K562 (cell line): ENCODE results near the gene YPEL1. TPM values are rescaled to one million over a fixed set of nuclear protein-coding genes. Genes with fewer than 3 reads are reported as not detected.

Experiments used
- ATF3 ChIP-seq, 2 experiments: fragments of 450-650 bp in 1 of 2; sonication (generic) in 1 of 2; formaldehyde crosslinking in 1 of 2; IDR thresholded peaks in 1 of 2; conservative IDR thresholded peaks in 1 of 2; 2 replicates each; pipeline versions ENCODE4 v1.6.1 to v1.8.1; 2016 to 2023; ENCODE audit warnings: mild to moderate bottlenecking in 2 of 2, moderate library complexity in 2 of 2, inconsistent platforms in 1 of 2, missing genetic modification reagents in 1 of 2
- CXXC5 ChIP-seq: fragments of 250-450 bp; sonication (Bioruptor Pico); IDR thresholded peaks from 2 replicates; pipeline ENCODE4 v1.8.0; 2022; ENCODE audit warnings: inconsistent platforms, mild to moderate bottlenecking, moderate library complexity
- E2F3 ChIP-seq: fragments of 250-450 bp; sonication (Bioruptor Pico); IDR thresholded peaks from 2 replicates; pipeline ENCODE4 v1.4.0; 2020; ENCODE audit warnings: mild to moderate bottlenecking
- ESRRA ChIP-seq: fragments of 450-650 bp; IDR thresholded peaks from 2 replicates; pipeline ENCODE4 v1.6.1; 2014; ENCODE audit warnings: low read depth, mild to moderate bottlenecking, moderate library complexity, borderline replicate concordance
- FOXM1 ChIP-seq, 2 experiments: fragments of 450-650 bp in 1 of 2; sonication (generic) in 1 of 2; formaldehyde crosslinking in 1 of 2; IDR thresholded peaks; 2 replicates each; pipeline versions ENCODE4 v1.6.1 to v1.9.0; 2017 to 2022; ENCODE audit warnings: low read depth in 2 of 2, mild to moderate bottlenecking in 2 of 2, missing genetic modification reagents in 1 of 2, moderate library complexity in 1 of 2
- MAX ChIP-seq: sonication (generic); formaldehyde crosslinking; IDR thresholded peaks from 2 replicates; pipeline ENCODE4 v1.9.0; 2022; ENCODE audit warnings: mild to moderate bottlenecking, missing genetic modification reagents
- MYBL2 ChIP-seq, 2 experiments: fragments of 450-650 bp in 1 of 2; sonication (generic) in 1 of 2; formaldehyde crosslinking in 1 of 2; IDR thresholded peaks; 2 replicates each; pipeline versions ENCODE4 v1.6.1 to v1.8.1; 2017 to 2022; ENCODE audit warnings: borderline replicate concordance in 1 of 2, inconsistent platforms in 1 of 2, low read depth in 1 of 2, mild to moderate bottlenecking in 1 of 2, missing genetic modification reagents in 1 of 2, moderate library complexity in 1 of 2
- NR3C1 ChIP-seq: sonication (generic); formaldehyde crosslinking; IDR thresholded peaks from 2 replicates; pipeline ENCODE4 v1.8.1; 2022; ENCODE audit warnings: missing genetic modification reagents
- PML ChIP-seq: IDR thresholded peaks from 2 replicates; pipeline ENCODE4 v1.6.1; 2012; ENCODE audit warnings: low read length, inconsistent platforms
- REST ChIP-seq, 2 experiments: fragments of 450-650 bp; formaldehyde crosslinking in 1 of 2; IDR thresholded peaks; 2 replicates each; pipeline versions ENCODE4 v1.4.0 to v1.6.1; 2014 to 2020; ENCODE audit warnings: mild to moderate bottlenecking in 2 of 2, borderline replicate concordance in 1 of 2, low read depth in 1 of 2
- ZBTB5 ChIP-seq: fragments of 450-650 bp; IDR thresholded peaks from 2 replicates; pipeline ENCODE4 v1.6.1; 2017; ENCODE audit warnings: antibody characterized with exemption
- ZNF347 ChIP-seq: fragments of 450-650 bp; formaldehyde crosslinking; IDR thresholded peaks from 2 replicates; pipeline ENCODE4 v1.4.0; 2020; ENCODE audit warnings: low read depth, mild to moderate bottlenecking, moderate library complexity
- ZNF830 ChIP-seq: fragments of 250-450 bp; sonication (Bioruptor Pico); IDR thresholded peaks from 2 replicates; pipeline ENCODE4 v1.5.0; 2021; ENCODE audit warnings: mild to moderate bottlenecking
- polyA plus RNA-seq, 8 experiments: library from polyadenylated mRNA; depleted of rRNA in 4 of 8; stranded (reverse) in 5 of 8; unstranded in 3 of 8; fragments of >200 nt; fragmentation: Nextera tagmentation in 2 of 8; fragmentation: Illumina TruSeq in 1 of 8; extraction: Ambion mirVana in 2 of 8; extraction: Trizol in 1 of 8; gene quantifications; 2 replicates each; pipeline versions ENCODE4 v1.2.1 to v1.2.3, GENCODE V29; 2011 to 2014; ENCODE audit warnings: inconsistent platforms in 1 of 8, missing spikeins in 1 of 8
- total RNA-seq, 7 experiments: library from RNA; depleted of rRNA in 6 of 7; stranded (reverse); fragments of >200 nt in 6 of 7; fragmentation: Illumina TruSeq in 2 of 7; extraction: Trizol in 2 of 7; gene quantifications; 2 replicates each; pipeline versions ENCODE4 v1.2.1 to v1.2.3, GENCODE V29; 2011 to 2021; ENCODE audit warnings: low replicate concordance in 1 of 7

Gene YPEL1
- total and polyA plus RNA-seq, 9 of the 15 experiments (the other 6 are each of a cell fraction or from before 2014, with no cell fraction given): 0.07 to 2.2 (median 0.46) TPM

GRCh38 chr22:21686634-21687393, 48.8 kb downstream of the YPEL1 start (continued):
- TF ChIP-seq FOXM1 (IDR thresholded peaks at IDR 0.05; ENCODE audit: low read depth) (no peak), FOXM1 (CRISPR knock-in tag; IDR thresholded peaks at IDR 0.05; ENCODE audit: low read depth) (0 out of 2 replicates have a peak, but pooled peaks have one; percentile 57), ZBTB5 (no peak), MAX (peak; percentile 13), MYBL2 (IDR thresholded peaks at IDR 0.05; ENCODE audit: low read depth) (no peak), MYBL2 (CRISPR knock-in tag; IDR thresholded peaks at IDR 0.05; ENCODE audit: borderline replicate concordance) (0 out of 2 replicates have a peak, but pooled peaks have one; percentile 68), ZNF347 (CRISPR knock-in tag) (no peak), E2F3 (CRISPR knock-in tag) (0 out of 2 replicates have a peak, but pooled peaks have one; percentile 39), REST (IDR thresholded peaks at IDR 0.05; ENCODE audit: borderline replicate concordance) (no peak), REST (CRISPR knock-in tag; IDR thresholded peaks at IDR 0.05; ENCODE audit: low read depth) (0 out of 2 replicates have a peak, but pooled peaks have one; percentile 6), ZNF830 (CRISPR knock-in tag) (no peak), ATF3 (IDR thresholded peaks at IDR 0.05) (no peak), ATF3 (CRISPR knock-in tag; conservative IDR thresholded peaks at IDR 0.05) (peak; percentile 51; the same call in 1 of the 2 replicates), CXXC5 (CRISPR knock-in tag) (no peak), NR3C1 (CRISPR knock-in tag) (0 out of 2 replicates have a peak, but pooled peaks have one; percentile 26), ESRRA (peak; percentile 95), PML (0 out of 2 replicates have a peak, but pooled peaks have one; percentile 16)
